DMS53 treated with DMSO at 0.1 percent for 48 hours (cell line): ENCODE results near the gene ATP6V0A1.
"Not testable (repeated sequence)": the region's sequence is repeated elsewhere in the genome, so short reads cannot be mapped to it uniquely, and the experiment has no call there.

Experiments used
- DNase-seq: peaks from one replicate; lab custom pipeline; 2025; ENCODE audit not compliant: unreplicated experiment; lab: John Stamatoyannopoulos, UW

Gene ATP6V0A1

GRCh38 chr17:42436391-42436790, 22.3 kb upstream of the ATP6V0A1 start:
- no peak for DNase-seq

GRCh38 chr17:42438600-42439567, 19.8 kb upstream of the ATP6V0A1 start:
- no peak for DNase-seq

- no peak for DNase-seq
These were observed 17.1 kb upstream of the ATP6V0A1 start for GRCh38 chr17:42441371-42442195.

GRCh38 chr17:42442196-42442565, 16.5 kb upstream of the ATP6V0A1 start:
- no peak for DNase-seq

DNA sequence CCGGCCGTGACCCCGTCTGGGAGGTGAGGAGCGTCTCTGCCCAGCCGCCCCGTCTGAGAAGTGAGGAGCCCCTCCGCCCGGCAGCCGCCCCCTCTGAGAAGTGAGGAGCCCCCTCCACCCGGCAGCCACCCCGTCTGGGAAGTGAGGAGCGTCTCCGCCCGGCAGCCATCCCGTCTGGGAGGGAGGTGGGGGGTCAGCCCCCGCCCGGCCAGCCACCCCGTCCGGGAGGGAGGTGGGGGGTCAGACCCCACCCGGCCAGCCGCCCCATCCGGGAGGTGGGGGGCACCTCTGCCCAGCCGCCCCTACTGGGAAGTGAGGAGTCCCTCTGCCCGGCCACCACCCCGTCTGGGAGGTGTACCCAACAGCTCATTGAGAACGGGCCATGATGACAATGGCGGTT, 9.5 kb upstream of the ATP6V0A1 start:
- DNase-seq = not testable (repeated sequence)

GRCh38 chr17:42449838-42450237, 8.8 kb upstream of the ATP6V0A1 start:
- DNase-seq = not testable (repeated sequence)

GRCh38 chr17:42451270-42451669, 7.4 kb upstream of the ATP6V0A1 start:
- not testable (repeated sequence) for DNase-seq

GRCh38 chr17:42453439-42453838, 5.2 kb upstream of the ATP6V0A1 start:
- no peak for DNase-seq

- DNase-seq = not testable (repeated sequence)
These were observed 3.7 kb upstream of the ATP6V0A1 start for GRCh38 chr17:42454987-42455386.

- no peak for DNase-seq
These were observed 2.2 kb upstream of the ATP6V0A1 start for GRCh38 chr17:42456223-42457106.

GRCh38 chr17:42457107-42457792, 1.4 kb upstream of the ATP6V0A1 start:
- DNase-seq = no peak

GRCh38 chr17:42459256-42459800, 650 bp downstream of the ATP6V0A1 start:
- DNase-seq = peak; percentile 82

GRCh38 chr17:42459801-42460281, 1.2 kb downstream of the ATP6V0A1 start:
- peak; percentile 32 for DNase-seq

DNA sequence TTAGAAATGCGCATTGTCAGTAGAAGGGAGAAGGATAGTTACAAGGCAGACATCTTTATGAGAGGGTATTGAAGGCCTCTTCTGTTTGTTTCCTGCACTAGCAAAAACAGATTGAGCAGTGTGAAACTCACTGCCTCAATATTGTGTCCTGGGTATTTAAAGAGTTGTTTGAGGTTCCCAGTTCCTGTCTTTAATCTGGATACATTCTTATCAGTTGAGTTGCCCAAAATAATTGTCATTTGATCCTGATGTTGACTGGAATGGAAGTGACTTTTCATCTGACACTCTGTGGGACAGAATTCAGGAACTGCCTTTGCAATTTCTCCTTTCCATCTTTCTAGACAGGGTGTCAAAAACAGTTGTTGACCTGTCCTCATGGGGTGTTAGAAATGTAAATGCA, 1.7 kb downstream of the ATP6V0A1 start:
- DNase-seq = no peak

- no peak for DNase-seq
These were observed 5.3 kb downstream of the ATP6V0A1 start for GRCh38 chr17:42463976-42464400.

DNA sequence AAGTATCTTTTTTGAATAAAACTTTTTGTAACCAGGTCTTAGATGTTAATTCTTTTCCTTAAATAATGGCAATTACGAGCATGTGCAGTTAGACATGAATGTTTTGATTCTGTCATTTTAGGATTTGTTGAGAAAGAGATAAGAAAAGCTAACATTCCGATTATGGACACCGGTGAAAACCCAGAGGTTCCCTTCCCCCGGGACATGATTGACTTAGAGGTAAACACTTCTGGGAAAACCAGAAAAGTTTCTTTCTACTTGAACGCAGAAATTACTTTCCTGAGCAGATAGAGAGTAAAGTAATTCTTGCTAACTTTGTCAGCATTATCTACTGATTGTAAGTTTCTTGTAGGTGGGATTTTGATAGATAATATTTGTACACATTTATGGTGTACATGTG, 9.2 kb downstream of the ATP6V0A1 start:
- no peak for DNase-seq

DNA sequence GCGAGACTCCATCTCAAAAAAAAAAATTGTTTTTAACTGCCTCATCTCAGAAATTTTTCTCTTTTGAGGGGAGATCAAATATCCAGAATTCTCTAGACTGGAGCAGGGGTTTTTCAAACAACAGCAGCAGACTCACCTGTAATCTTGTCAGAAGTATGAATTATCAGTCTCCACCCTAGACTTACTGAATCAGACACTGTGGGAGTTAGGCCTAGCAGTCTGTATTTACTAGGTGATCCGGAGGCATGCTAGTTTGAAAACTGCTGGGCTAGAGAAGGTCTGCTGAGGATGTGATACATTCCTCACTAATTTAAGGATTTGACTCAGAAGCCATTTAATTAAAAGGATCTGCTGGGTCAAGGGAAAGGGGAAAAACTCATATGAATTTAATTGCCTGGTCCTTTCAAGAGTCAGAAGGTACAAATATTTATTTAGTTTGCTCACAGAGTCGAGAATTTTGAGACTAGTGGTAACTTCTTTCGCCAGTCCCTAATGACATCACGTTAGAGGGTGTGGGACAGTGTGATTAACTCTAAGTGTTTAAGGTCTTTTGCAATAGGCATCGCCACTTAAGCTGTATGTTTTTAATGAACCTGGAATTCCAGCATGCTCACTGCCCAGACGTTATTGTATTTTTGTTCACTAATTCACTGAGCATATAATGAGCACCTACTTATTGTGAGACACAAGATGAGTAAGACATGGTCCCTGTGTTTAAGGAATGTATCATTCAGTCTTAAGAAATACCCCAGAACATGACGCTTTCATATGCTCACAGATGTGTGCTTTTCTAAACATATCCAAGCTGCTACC, 14.2 kb downstream of the ATP6V0A1 start:
- DNase-seq = no peak

- no peak for DNase-seq
These were observed 15.6 kb downstream of the ATP6V0A1 start for GRCh38 chr17:42474276-42474675.

- no peak for DNase-seq
These were observed 16.4 kb downstream of the ATP6V0A1 start for GRCh38 chr17:42475121-42475520.
